GM19328 (cell line): ENCODE data around the gene SCMH1.

Experiments used
- ATAC-seq: cut with Tn5 transposase; IDR thresholded peaks from one replicate; pipeline ENCODE4 v1.9.1; 2021; ENCODE audit warnings: mild to moderate bottlenecking, moderate library complexity; ENCODE audit not compliant: unreplicated experiment

The SCMH1 gene

DNA sequence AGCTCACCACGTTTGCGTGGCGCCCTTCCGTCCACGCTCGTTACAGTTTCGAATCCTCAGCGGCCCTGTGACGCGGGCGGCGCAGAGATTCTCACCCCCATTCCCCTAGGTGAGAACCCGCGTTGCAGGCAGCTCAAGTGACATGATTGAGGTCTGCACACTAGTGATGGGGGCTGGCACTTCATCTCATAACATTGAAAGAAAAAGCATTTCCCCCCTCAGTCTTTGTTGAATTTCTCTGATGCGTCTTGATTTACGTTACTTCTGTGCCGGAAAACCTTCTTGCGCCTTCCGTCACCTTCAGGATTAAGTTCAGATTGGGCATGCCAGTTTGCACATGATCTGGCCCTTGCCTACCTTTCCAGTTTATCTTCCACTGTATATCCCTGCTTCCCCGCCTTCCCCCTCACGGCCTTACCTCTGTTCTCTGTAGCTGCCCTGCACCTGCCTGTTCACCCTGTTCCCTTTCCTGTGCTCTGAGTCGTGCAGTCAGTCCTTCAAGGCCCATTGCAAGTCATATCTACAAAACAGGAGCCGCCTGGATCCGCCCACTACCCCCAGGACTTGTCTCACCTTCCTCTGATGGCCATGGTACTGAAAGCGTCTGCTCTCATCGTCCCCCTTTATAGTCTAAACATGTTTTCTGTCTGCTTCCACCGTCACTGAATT lies 261.5 kb downstream of the SCMH1 start:
- no peak for ATAC-seq

DNA sequence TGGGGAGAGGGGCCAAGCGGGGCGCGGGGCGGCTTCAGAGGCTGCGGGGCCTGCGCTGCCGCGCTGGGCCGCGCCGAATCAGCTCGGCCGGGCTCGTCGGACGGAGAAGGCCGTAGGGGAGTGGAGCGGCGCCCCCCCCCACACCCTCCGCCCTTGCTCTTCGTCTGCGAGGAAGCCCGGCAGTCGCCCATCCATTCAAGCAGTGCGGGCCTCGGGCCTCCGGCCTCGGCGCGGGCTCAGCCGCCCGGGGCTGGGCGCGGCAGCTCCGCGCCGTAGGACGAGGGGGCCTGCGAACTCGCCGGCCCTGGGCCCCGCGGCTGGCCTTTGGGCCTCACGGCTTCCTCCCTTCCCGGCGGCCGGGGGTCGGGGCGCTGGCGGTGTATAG lies 262.0 kb downstream of the SCMH1 start:
- ATAC-seq, result peak; percentile 10

DNA sequence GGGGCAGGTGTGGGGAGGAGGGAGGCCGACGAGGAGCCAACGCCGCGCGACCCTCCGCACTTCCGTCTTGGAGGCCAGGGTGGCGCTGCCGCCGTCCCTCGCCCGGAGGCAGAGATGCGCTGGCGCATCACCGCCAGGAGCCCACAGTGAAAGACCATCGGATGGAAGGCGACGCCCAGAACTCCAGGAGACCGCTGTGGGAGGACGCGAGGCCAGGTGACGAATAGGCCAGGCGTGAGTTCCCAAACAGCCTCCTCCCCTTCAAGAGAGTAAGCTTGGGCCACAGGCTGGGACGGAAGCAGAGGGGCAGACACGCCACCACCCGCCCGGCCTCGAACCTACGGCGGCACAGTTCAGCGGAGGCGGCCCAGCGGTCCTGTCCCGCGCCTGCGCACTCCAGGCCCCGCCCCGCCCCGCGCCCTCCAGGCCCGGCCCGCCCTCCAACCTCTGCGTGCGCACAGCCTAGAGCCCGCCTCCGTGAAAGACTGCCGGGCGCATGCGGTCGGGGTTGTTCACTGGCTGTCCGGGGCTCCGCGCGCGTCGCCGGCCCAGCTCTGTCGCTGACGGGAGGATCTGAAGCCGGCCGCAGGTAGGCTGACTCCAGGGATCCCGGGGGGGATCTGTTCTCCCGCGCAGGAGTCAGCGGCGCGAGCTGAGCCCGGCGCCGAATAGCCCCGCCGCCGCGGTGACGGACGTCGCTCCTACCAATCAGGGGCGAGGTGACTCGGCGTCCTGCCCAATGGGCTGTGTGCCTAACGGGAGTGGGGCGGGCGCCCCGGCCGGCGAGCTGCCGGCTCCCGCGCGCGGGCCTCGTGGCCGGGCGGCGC lies 262.7 kb downstream of the SCMH1 start, which contains the start of gene CTPS1:
CTPS1 (plus strand) TSS at position 456 of the 827 bp plus-strand sequence. CDS start 3,595 bp downstream, outside the sequence.
- ATAC-seq, result peak; percentile 93

DNA sequence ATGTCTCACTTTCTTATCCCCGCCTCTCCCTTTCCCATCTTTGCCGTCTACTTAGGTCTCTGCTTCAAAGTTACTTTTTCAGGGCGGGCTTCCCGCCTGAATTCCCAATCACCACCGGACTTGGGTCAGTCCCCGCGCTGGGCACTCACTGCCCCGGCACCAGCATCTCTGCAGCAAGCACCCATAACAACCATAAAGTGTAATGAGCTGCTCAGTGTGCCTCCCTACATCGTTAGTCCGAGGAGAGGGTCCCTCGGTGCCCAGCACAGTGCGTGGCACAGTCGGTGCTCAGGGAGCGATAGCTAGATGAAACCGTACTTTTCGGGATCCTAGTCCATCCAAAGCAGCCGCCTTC lies 263.2 kb downstream of the SCMH1 start:
- no peak for ATAC-seq

DNA sequence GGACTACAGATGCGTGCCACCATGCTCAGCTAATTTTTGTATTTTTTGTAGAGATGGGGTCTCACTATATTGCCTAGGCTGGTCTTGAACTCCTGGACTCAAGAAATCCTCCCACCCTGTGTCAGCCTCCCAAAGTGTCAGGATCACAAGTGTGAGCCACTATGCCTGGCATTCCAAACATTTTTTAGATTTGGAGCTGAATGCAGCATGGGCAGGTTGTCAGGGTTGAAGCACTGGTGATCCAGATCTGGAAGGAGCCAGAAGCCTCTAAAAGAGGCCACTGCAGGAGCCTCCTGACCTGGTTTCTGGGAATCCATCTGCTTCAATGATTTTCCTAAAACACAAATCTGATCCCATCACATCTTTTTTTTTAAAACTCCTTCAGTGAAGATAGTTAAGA lies 264.4 kb downstream of the SCMH1 start:
- no peak for ATAC-seq
